Kidney epithelial cell (primary cell): ENCODE measurements around the gene AARS2. TPM values are rescaled to one million over a fixed set of nuclear protein-coding genes. Genes with fewer than 3 reads are reported as not detected.

Source experiments
- DNase-seq: peaks from one replicate; pipeline ENCODE4 v3.0.0-alpha.2; 2010; ENCODE audit warnings: low read depth
- H3K27me3 ChIP-seq: 2 replicates; pipeline ENCODE4 v1.6.0; 2011; ENCODE audit warnings: low read length; ENCODE audit not compliant: control insufficient read depth, insufficient read depth
- H3K36me3 ChIP-seq: 2 replicates; pipeline ENCODE4 v1.5.1; 2011; ENCODE audit warnings: low read length; ENCODE audit not compliant: control insufficient read depth, insufficient read depth
- H3K4me3 ChIP-seq: 2 replicates; pipeline ENCODE4 v1.5.1; 2011; ENCODE audit warnings: low read depth, mild to moderate bottlenecking, control low read depth, low read length
- CTCF ChIP-seq: IDR thresholded peaks from 2 replicates; pipeline ENCODE4 v1.5.1; 2011; ENCODE audit warnings: mild to moderate bottlenecking, moderate library complexity, low read length, control low read depth, inconsistent platforms; ENCODE audit not compliant: insufficient read depth, poor library complexity, severe bottlenecking
- total RNA-seq: library from RNA; depleted of rRNA; stranded (reverse); fragments of >200 nt; gene quantifications from 2 replicates; pipeline ENCODE4 v1.2.3, GENCODE V29; 2015

The AARS2 gene
- total RNA-seq, 1 donor from 2014 or later: 11.9 TPM

GRCh38 chr6:44286747-44287146 lies 26.4 kb downstream of the AARS2 start:
- TF ChIP-seq CTCF: no peak
- peaks cover 38% of the 10 kb centered on the region for H3K27me3 ChIP-seq
- H3K4me3 ChIP-seq: no peak overlapping the region
- H3K36me3 ChIP-seq: no peaks in the 10 kb centered on the region
- DNase-seq: no peak

DNA sequence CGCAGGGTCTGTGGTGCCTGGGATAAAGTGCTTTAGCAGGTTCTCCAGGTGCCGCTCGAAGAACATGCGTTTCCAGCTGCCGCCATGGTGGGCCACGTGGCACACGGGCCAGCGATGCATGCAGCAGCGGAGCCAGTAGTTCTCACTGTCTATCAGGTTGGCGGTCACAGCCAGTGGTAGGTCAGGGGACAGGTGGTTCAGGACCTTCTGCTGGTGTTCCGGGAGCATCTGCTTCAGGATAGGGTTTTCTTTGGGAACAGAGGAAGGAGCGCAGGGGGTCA lies 26.9 kb downstream of the AARS2 start:
- no peak for DNase-seq
- H3K27me3 ChIP-seq: peaks cover 33% of the 10 kb centered on the region
- TF ChIP-seq CTCF: no peak
- no peak overlapping the region for H3K4me3 ChIP-seq
- H3K36me3 ChIP-seq: no peaks in the 10 kb centered on the region

DNA sequence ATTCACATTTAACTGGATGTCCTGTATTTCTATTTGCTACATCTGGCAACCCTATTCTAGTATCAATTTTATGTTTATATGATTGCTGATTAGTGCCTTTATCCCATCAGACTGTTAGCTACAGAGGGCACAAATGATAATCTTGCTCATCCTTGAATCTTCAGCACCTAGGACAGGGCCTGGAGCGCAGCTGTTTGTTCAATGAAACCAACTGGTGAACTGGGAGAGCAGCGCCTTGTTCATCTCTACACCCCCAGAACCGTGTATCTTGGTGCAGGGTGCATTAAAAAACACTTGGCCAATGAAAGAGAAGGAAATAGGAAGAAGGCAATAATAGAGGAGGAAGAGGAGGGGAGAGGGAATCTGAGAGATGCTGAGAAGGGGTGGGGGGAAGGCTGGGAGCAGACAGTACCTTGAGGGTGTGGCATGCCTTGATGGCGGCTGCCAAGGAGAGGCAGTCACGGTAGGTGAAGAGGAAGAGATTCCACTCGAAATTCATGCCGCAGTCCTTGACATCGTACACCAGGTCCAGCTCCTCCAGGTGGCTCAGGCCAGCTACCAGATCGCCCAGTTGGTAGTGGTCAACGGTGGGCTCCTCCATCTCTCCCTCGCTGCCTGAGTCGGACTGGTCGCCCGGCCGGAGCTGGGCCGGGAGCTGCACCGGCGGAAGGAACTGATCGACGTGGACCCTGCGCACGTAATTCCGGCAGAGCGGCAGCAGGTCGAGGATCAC lies 27.4 kb downstream of the AARS2 start:
- H3K36me3 ChIP-seq: no peaks in the 10 kb centered on the region
- no peak for TF ChIP-seq CTCF
- no peak overlapping the region for H3K4me3 ChIP-seq
- no peak for DNase-seq
- H3K27me3 ChIP-seq: peaks cover 34% of the 10 kb centered on the region

GRCh38 chr6:44284867-44285266 lies 28.3 kb downstream of the AARS2 start:
- TF ChIP-seq CTCF: no peak
- H3K4me3 ChIP-seq: no peak overlapping the region
- no peak for DNase-seq
- H3K27me3 ChIP-seq: peaks cover 30% of the 10 kb centered on the region
- H3K36me3 ChIP-seq: no peaks in the 10 kb centered on the region

DNA sequence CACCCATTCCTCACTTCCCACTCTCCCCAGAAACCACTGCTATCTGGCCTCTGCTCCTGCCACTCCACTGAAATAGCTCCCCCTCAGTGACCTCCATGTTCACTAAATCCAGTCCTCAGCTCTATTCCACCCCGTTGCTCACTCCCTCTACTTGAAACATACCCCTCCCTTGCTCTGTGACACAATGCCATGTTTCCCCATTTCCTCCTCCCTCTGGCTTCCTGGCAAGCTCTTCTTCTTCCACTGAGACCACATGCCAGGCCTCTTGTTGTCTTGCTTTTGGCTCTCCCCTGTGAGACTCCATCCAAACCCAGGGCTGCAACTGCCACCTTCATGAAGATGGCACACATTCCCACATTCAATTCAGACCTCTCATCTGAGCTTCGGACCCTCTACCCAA lies 29.0 kb downstream of the AARS2 start:
- no peak overlapping the region for H3K4me3 ChIP-seq
- H3K27me3 ChIP-seq: peaks cover 25% of the 10 kb centered on the region
- no peak for TF ChIP-seq CTCF
- no peak for DNase-seq
- H3K36me3 ChIP-seq: no peaks in the 10 kb centered on the region
